Sigmoid colon (tissue), 4 donors: ENCODE data around the gene CLDN14.
A peak's percentile ranks its signal among the peaks of the same experiment; 100 is the strongest.

ENCODE experiments used
- CTCF ChIP-seq, 4 experiments: fragments of 450-650 bp in 3 of 4; fragments of 200-600 bp in 1 of 4; IDR thresholded peaks; one replicate each; pipeline ENCODE4 v1.5.1; 2016 to 2019; ENCODE audit warnings: antibody characterized with exemption in 4 of 4, mild to moderate bottlenecking in 3 of 4, moderate library complexity in 2 of 4
- POLR2A ChIP-seq, 2 donors: fragments of 450-650 bp; IDR thresholded peaks; one replicate each; pipeline ENCODE4 v1.6.1; 2016; ENCODE audit warnings: antibody characterized with exemption in 2 of 2, mild to moderate bottlenecking in 2 of 2, moderate library complexity in 2 of 2
- POLR2AphosphoS5 ChIP-seq, 4 donors: sonication (generic); formaldehyde crosslinking; IDR thresholded peaks; one replicate each; pipeline ENCODE4 v1.6.1; 2017; ENCODE audit warnings: antibody characterized with exemption in 4 of 4

DNA sequence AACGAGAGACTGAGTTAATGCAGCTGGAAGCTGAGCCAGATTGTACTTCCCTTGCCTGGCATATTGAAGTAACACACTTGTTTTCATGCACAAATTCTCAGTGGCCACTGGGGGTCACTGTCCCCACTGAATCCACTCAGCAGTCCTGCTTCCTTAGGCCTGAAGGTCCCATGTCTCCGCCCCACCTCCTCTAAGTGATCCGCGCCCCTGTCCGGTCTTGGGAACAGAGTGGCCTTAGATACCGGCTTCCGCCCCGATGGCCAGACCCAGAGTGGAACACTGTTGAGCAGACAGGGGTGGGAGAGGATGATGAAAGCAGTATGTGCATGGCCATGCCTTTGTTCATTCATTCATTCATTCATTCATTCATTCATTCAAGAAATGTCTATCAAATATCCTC lies 59.9 kb downstream of the CLDN14 start:
- TF ChIP-seq CTCF (IDR thresholded peaks at IDR 0.05) (peak in 2 of 4 experiments; percentile 54 to 66), POLR2AphosphoS5 (IDR thresholded peaks at IDR 0.05) (no peak), POLR2A (IDR thresholded peaks at IDR 0.05) (no peak)
